Measurements from ENCODE around the gene FASTKD2.

The FASTKD2 gene

GRCh38 chr2:206756816-206757215 lies 8.6 kb upstream of the FASTKD2 start:
- TF ChIP-seq EZH2phosphoT487 (IDR thresholded peaks at IDR 0.05; ENCODE audit: low read depth): no peak
- no peak for TF ChIP-seq CTCF (IDR thresholded peaks at IDR 0.05; ENCODE audit: low read depth, low read length)
- peaks cover 19% of the 10 kb centered on the region for H3K4me1 ChIP-seq (ENCODE audit: low read length)
- peaks cover under 1% of the 10 kb centered on the region; the same call in 1 of the 2 replicates for H3K27me3 ChIP-seq (ENCODE audit: low read depth, low read length)
- no peak overlapping the region for H3K4me2 ChIP-seq (ENCODE audit: low read length)
- H3K79me2 ChIP-seq (ENCODE audit: low read length): no peaks in the 10 kb centered on the region
- H4K20me1 ChIP-seq (ENCODE audit: insufficient read depth, low read length): no peaks in the 10 kb centered on the region
- H3K27ac ChIP-seq (ENCODE audit: low read length): no peak overlapping the region
- H3K36me3 ChIP-seq (replicated peaks; ENCODE audit: low read depth, low read length): no peaks in the 10 kb centered on the region
- H3K9me3 ChIP-seq (ENCODE audit: insufficient read depth, low read length): no peaks in the 10 kb centered on the region
- H2AFZ ChIP-seq (ENCODE audit: low read depth, low read length): no peak overlapping the region
- H3K4me3 ChIP-seq (ENCODE audit: low read length): no peak overlapping the region
- H3K9ac ChIP-seq (ENCODE audit: low read length): no peak overlapping the region

GRCh38 chr2:206764673-206765241 lies 649 bp upstream of the FASTKD2 start:
- H3K27me3 ChIP-seq (ENCODE audit: low read depth, low read length): peaks cover 13% of the 10 kb centered on the region; the same call in 1 of the 2 replicates
- H3K4me1 ChIP-seq (ENCODE audit: low read length): peaks cover 26% of the 10 kb centered on the region
- no peaks in the 10 kb centered on the region for H4K20me1 ChIP-seq (ENCODE audit: insufficient read depth, low read length)
- H3K27ac ChIP-seq (ENCODE audit: low read length): peak overlapping the region; percentile 74
- peak overlapping the region; percentile 99 for H3K4me3 ChIP-seq (ENCODE audit: low read length)
- no peak for TF ChIP-seq EZH2phosphoT487 (IDR thresholded peaks at IDR 0.05; ENCODE audit: low read depth)
- no peak for TF ChIP-seq CTCF (IDR thresholded peaks at IDR 0.05; ENCODE audit: low read depth, low read length)
- H3K4me2 ChIP-seq (ENCODE audit: low read length): peak overlapping the region; percentile 91
- H3K9ac ChIP-seq (ENCODE audit: low read length): peak overlapping the region; percentile 90
- H3K36me3 ChIP-seq (replicated peaks; ENCODE audit: low read depth, low read length): peaks cover 13% of the 10 kb centered on the region
- H3K9me3 ChIP-seq (ENCODE audit: insufficient read depth, low read length): no peaks in the 10 kb centered on the region
- H3K79me2 ChIP-seq (ENCODE audit: low read length): peaks cover 34% of the 10 kb centered on the region
- H2AFZ ChIP-seq (ENCODE audit: low read depth, low read length): peak overlapping the region; percentile 100

GRCh38 chr2:206766057-206766930 lies 888 bp downstream of the FASTKD2 start:
- H3K79me2 ChIP-seq (ENCODE audit: low read length): peaks cover 34% of the 10 kb centered on the region
- peak overlapping the region; percentile 91 for H3K4me2 ChIP-seq (ENCODE audit: low read length)
- H3K4me1 ChIP-seq (ENCODE audit: low read length): peaks cover 11% of the 10 kb centered on the region
- no peak for TF ChIP-seq EZH2phosphoT487 (IDR thresholded peaks at IDR 0.05; ENCODE audit: low read depth)
- H3K9me3 ChIP-seq (ENCODE audit: insufficient read depth, low read length): no peaks in the 10 kb centered on the region
- no peak overlapping the region for H2AFZ ChIP-seq (ENCODE audit: low read depth, low read length)
- no peaks in the 10 kb centered on the region for H4K20me1 ChIP-seq (ENCODE audit: insufficient read depth, low read length)
- peaks cover 17% of the 10 kb centered on the region for H3K36me3 ChIP-seq (replicated peaks; ENCODE audit: low read depth, low read length)
- no peak overlapping the region for H3K27ac ChIP-seq (ENCODE audit: low read length)
- peak overlapping the region; percentile 90 for H3K9ac ChIP-seq (ENCODE audit: low read length)
- peak overlapping the region; percentile 99 for H3K4me3 ChIP-seq (ENCODE audit: low read length)
- H3K27me3 ChIP-seq (ENCODE audit: low read depth, low read length): peaks cover 13% of the 10 kb centered on the region; the same call in 1 of the 2 replicates

- H3K4me3 ChIP-seq (ENCODE audit: low read length): no peak overlapping the region
- H4K20me1 ChIP-seq (ENCODE audit: insufficient read depth, low read length): no peaks in the 10 kb centered on the region
- TF ChIP-seq CTCF (IDR thresholded peaks at IDR 0.05; ENCODE audit: low read depth, low read length) (no peak), EZH2phosphoT487 (IDR thresholded peaks at IDR 0.05; ENCODE audit: low read depth) (no peak)
- no peak overlapping the region for H3K4me2 ChIP-seq (ENCODE audit: low read length)
- H3K4me1 ChIP-seq (ENCODE audit: low read length): peaks cover 7% of the 10 kb centered on the region
- no peaks in the 10 kb centered on the region for H3K27me3 ChIP-seq (ENCODE audit: low read depth, low read length)
- H3K9ac ChIP-seq (ENCODE audit: low read length): no peak overlapping the region
- H3K27ac ChIP-seq (ENCODE audit: low read length): no peak overlapping the region
- H3K9me3 ChIP-seq (ENCODE audit: insufficient read depth, low read length): no peaks in the 10 kb centered on the region
- no peak overlapping the region for H2AFZ ChIP-seq (ENCODE audit: low read depth, low read length)
- H3K79me2 ChIP-seq (ENCODE audit: low read length): peaks cover 26% of the 10 kb centered on the region
- peaks cover 67% of the 10 kb centered on the region for H3K36me3 ChIP-seq (replicated peaks; ENCODE audit: low read depth, low read length)
Observed at GRCh38 chr2:206774871-206775270, 9.5 kb downstream of the FASTKD2 start.
